H9 (cell line): Measurements from ENCODE around the gene PPFIA4. TPM values are rescaled to one million over a fixed set of nuclear protein-coding genes. Genes with fewer than 3 reads are reported as not detected.

Experiments used
- DNase-seq: peaks from one replicate; pipeline ENCODE4 v3.0.0-alpha.2; 2017
- H2AFZ ChIP-seq: one replicate; pipeline ENCODE4 v1.6.1; 2013; ENCODE audit warnings: mild to moderate bottlenecking, low read length, control low read depth, moderate library complexity
- H2AK5ac ChIP-seq: 2 replicates; pipeline ENCODE4 v1.6.1; 2013; ENCODE audit warnings: low read length, control low read depth, mixed read lengths; ENCODE audit not compliant: insufficient read length
- H2BK120ac ChIP-seq: one replicate; pipeline ENCODE4 v1.6.1; 2013; ENCODE audit warnings: low read depth, mild to moderate bottlenecking, low read length, control low read depth, inconsistent platforms; ENCODE audit not compliant: poor library complexity, severe bottlenecking
- H2BK12ac ChIP-seq: 2 replicates; pipeline ENCODE4 v1.6.1; 2013; ENCODE audit warnings: low read length, control low read depth, mixed read lengths, low read depth; ENCODE audit not compliant: insufficient read length
- H2BK15ac ChIP-seq: 2 replicates; pipeline ENCODE4 v1.6.1; 2013; ENCODE audit warnings: low read depth, low read length, control low read depth
- H2BK20ac ChIP-seq: one replicate; pipeline ENCODE4 v1.6.1; 2013; ENCODE audit warnings: low read depth, mild to moderate bottlenecking, low read length, control low read depth, inconsistent platforms; ENCODE audit not compliant: poor library complexity, severe bottlenecking
- H2BK5ac ChIP-seq: 2 replicates; pipeline ENCODE4 v1.6.1; 2013; ENCODE audit warnings: low read length, control low read depth, mixed read lengths; ENCODE audit not compliant: insufficient read length
- H3K14ac ChIP-seq: 2 replicates; pipeline ENCODE4 v1.6.1; 2013; ENCODE audit warnings: low read length, control low read depth; ENCODE audit not compliant: insufficient read depth
- H3K18ac ChIP-seq: 2 replicates; pipeline ENCODE4 v1.6.1; 2013; ENCODE audit warnings: low read depth, mild to moderate bottlenecking, mixed read lengths, low read length, control low read depth; ENCODE audit not compliant: insufficient read length
- H3K23ac ChIP-seq: 2 replicates; pipeline ENCODE4 v1.6.1; 2013; ENCODE audit warnings: low read length, control low read depth, mixed read lengths, low read depth; ENCODE audit not compliant: insufficient read length
- H3K23me2 ChIP-seq: 2 replicates; pipeline ENCODE4 v1.6.1; 2013; ENCODE audit warnings: low read depth, mild to moderate bottlenecking, mixed read lengths, low read length, control low read depth; ENCODE audit not compliant: insufficient read length, poor library complexity, severe bottlenecking
- H3K27ac ChIP-seq: 2 replicates; pipeline ENCODE4 v1.5.1; 2013; ENCODE audit warnings: low read length, control low read depth, mixed read lengths, low read depth; ENCODE audit not compliant: insufficient read length
- H3K27me3 ChIP-seq: 2 replicates; pipeline ENCODE4 v1.6.1; 2013; ENCODE audit warnings: low read length, control low read depth, inconsistent platforms; ENCODE audit not compliant: insufficient read depth
- H3K4ac ChIP-seq: 2 replicates; pipeline ENCODE4 v1.6.1; 2013; ENCODE audit warnings: low read depth, mild to moderate bottlenecking, control low read depth, inconsistent platforms, low read length, moderate library complexity
- H3K4me1 ChIP-seq: 2 replicates; pipeline ENCODE4 v1.6.1; 2013; ENCODE audit warnings: low read length, control low read depth, inconsistent platforms; ENCODE audit not compliant: insufficient read depth
- H3K4me2 ChIP-seq: 2 replicates; pipeline ENCODE4 v1.6.1; 2013; ENCODE audit warnings: low read length, control low read depth, mixed read lengths; ENCODE audit not compliant: insufficient read length, insufficient read depth
- H3K56ac ChIP-seq: 2 replicates; pipeline ENCODE4 v1.6.1; 2013; ENCODE audit warnings: low read depth, mild to moderate bottlenecking, mixed read lengths, low read length, control low read depth; ENCODE audit not compliant: insufficient read length
- H3K79me1 ChIP-seq: 2 replicates; pipeline ENCODE4 v1.6.1; 2013; ENCODE audit warnings: low read depth, mild to moderate bottlenecking, moderate library complexity, low read length, control low read depth, inconsistent platforms; ENCODE audit not compliant: insufficient read depth, poor library complexity, severe bottlenecking
- H3K79me2 ChIP-seq: 2 replicates; pipeline ENCODE4 v1.6.1; 2013; ENCODE audit warnings: low read length, control low read depth, inconsistent platforms; ENCODE audit not compliant: insufficient read depth
- H3K9ac ChIP-seq: 2 replicates; pipeline ENCODE4 v1.6.1; 2013; ENCODE audit warnings: low read length, control low read depth, mixed read lengths; ENCODE audit not compliant: insufficient read length; ENCODE audit errors: extremely low read depth
- H3K9me3 ChIP-seq: one replicate; pipeline ENCODE4 v1.6.1; 2013; ENCODE audit warnings: low read depth, low read length, inconsistent platforms; ENCODE audit not compliant: control insufficient read depth
- H3T11ph ChIP-seq: one replicate; pipeline ENCODE4 v1.6.1; 2013; ENCODE audit warnings: mild to moderate bottlenecking, low read length, control low read depth, inconsistent platforms
- H4K20me1 ChIP-seq: one replicate; pipeline ENCODE4 v1.6.1; 2013; ENCODE audit not compliant: control insufficient read depth, insufficient read length, insufficient read depth
- H4K5ac ChIP-seq: 2 replicates; pipeline ENCODE4 v1.6.1; 2013; ENCODE audit warnings: low read depth, mild to moderate bottlenecking, mixed read lengths, low read length, control low read depth; ENCODE audit not compliant: insufficient read length
- H4K8ac ChIP-seq: replicated peaks from 2 replicates; pipeline ENCODE4 v1.6.1; 2013; ENCODE audit warnings: low read length, control low read depth, mixed read lengths, low read depth; ENCODE audit not compliant: insufficient read length
- H4K91ac ChIP-seq: 2 replicates; pipeline ENCODE4 v1.6.1; 2013; ENCODE audit warnings: low read depth, mild to moderate bottlenecking, moderate library complexity, mixed read lengths, low read length, control low read depth; ENCODE audit not compliant: insufficient read length
- H3K27ac Mint-ChIP-seq, 3 experiments: 2 replicates in 2 of 3; 3 replicates in 1 of 3; pipeline ENCODE4 v1.8.0; 2020 to 2021; ENCODE audit warnings: mixed read lengths in 3 of 3, mild to moderate bottlenecking in 1 of 3, moderate library complexity in 1 of 3
- H3K27me3 Mint-ChIP-seq: 2 replicates; pipeline ENCODE4 v1.8.0; 2021; ENCODE audit warnings: low read depth, mild to moderate bottlenecking, moderate library complexity, mixed read lengths
- H3K36me3 Mint-ChIP-seq, 3 experiments: 2 replicates in 2 of 3; 3 replicates in 1 of 3; pipeline ENCODE4 v1.8.0; 2020 to 2021; ENCODE audit warnings: low read depth in 3 of 3, mixed read lengths in 3 of 3; ENCODE audit not compliant: insufficient read depth in 1 of 3
- H3K4me1 Mint-ChIP-seq, 2 experiments: 2 replicates each; pipeline ENCODE4 v1.8.0; 2020; ENCODE audit warnings: mixed read lengths in 2 of 2
- H3K4me3 Mint-ChIP-seq, 2 experiments: 2 replicates in 1 of 2; 3 replicates in 1 of 2; pipeline ENCODE4 v1.8.0; 2020 to 2021; ENCODE audit warnings: mild to moderate bottlenecking in 2 of 2, mixed read lengths in 2 of 2, moderate library complexity in 1 of 2
- H3K9me3 Mint-ChIP-seq, 2 experiments: 2 replicates in 1 of 2; 3 replicates in 1 of 2; pipeline ENCODE4 v1.8.0; 2020; ENCODE audit warnings: mild to moderate bottlenecking in 2 of 2, mixed read lengths in 2 of 2, moderate library complexity in 1 of 2
- WGBS: extraction: QIAGEN DNeasy Blood & Tissue Kit; methylation state at CpG from one replicate; pipeline ENCODE4 v1.1.7; 2013; ENCODE audit warnings: missing lambda C conversion rate, low lambda C conversion rate, mixed read lengths; ENCODE audit not compliant: insufficient read length; ENCODE audit errors: extremely low coverage; 5-methylcytosine and 5-hydroxymethylcytosine counted together
- total RNA-seq: library from RNA; stranded (reverse); gene quantifications from 2 replicates; pipeline ENCODE4 v1.2.1, GENCODE V29; 2021
- TF ChIP-seq, protein P1 (sequence below): fragments of 200-600 bp; sonication (generic); conservative IDR thresholded peaks from 3 replicates; pipeline ENCODE4 v1.8.0; 2021; ENCODE audit warnings: antibody characterized with exemption, mild to moderate bottlenecking

Gene PPFIA4
- total RNA-seq, 1 experiment from 2014 or later, result 3.9 TPM

DNA sequence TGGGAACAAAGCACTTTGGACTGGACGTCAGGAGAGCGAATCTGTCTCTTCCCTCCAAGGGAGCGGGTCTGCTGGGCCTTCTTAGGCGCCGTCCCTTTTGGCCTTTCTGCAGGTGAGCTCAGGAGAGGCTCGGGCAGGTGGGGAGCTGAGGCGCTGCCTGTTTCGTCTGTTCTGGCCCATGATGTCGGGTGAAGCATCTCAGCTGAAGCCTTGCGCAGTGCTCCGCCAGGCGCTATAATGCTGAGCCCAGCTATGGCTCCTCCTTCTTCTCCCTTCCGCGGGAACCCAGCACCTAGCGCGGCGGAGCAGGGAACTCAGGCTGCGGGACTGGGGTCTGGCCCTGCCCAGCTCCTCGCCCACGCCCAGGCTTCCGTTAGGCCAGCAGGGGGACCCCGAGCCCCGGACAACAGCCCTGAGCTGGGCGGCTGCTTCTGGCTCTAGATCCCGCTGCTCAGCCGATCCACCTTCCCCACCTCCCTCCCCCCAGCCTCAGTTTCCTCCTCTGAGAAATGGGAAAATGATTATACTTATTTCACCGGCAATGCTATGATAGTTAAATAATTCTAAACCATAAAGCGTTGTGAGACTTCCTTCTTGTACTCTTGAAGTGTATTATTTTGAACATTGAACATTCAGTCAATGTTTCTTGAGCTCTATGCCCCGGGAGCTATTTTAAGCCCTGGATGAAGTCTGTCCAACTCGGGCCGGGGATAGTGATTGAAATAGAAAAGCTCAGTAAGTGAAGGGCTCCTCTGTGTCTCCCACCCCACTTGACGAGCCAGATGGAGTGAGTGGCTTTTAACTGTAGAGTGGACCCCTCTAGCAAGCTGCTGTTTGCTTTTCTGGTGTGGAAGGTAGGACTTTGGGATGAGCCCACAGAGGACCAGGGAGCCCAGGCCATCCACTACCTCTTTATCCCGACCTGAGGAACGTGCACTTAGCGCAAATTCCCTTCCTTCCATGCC lies 91.6 kb downstream of the PPFIA4 start:
- H4K20me1 ChIP-seq, result no peaks in the 10 kb centered on the region
- no peaks in the 10 kb centered on the region for H3K79me2 ChIP-seq
- Mint-ChIP-seq H3K36me3 (no peaks in the 10 kb centered on the region), H3K27ac (no peak overlapping the region), H3K4me3 (peak overlapping the region; percentile 3 to 47; a peak in 1 of 5 replicates), H3K9me3 (no peaks in the 10 kb centered on the region; a peak in 1 of 5 replicates), H3K27me3 (peaks cover 45% of the 10 kb centered on the region), H3K4me1 (peaks cover 4 to 7% of the 10 kb centered on the region in 2 experiments; a peak in 2 of 4 replicates)
- H3K23ac ChIP-seq, result no peak overlapping the region
- no peaks in the 10 kb centered on the region for H3K9me3 ChIP-seq
- H2BK120ac ChIP-seq, result no peak overlapping the region
- H3K14ac ChIP-seq, result no peak overlapping the region
- H2AFZ ChIP-seq, result no peak overlapping the region
- no peak overlapping the region for H3K18ac ChIP-seq
- H3K56ac ChIP-seq, result no peak overlapping the region
- H3K4me2 ChIP-seq, result peak overlapping the region; percentile 25
- no peak overlapping the region for H3K9ac ChIP-seq
- H2BK12ac ChIP-seq, result no peak overlapping the region
- H4K5ac ChIP-seq, result no peak overlapping the region
- no peak overlapping the region for H3K4ac ChIP-seq
- no peak overlapping the region for H4K91ac ChIP-seq
- no peaks in the 10 kb centered on the region for H3K23me2 ChIP-seq
- no peak overlapping the region for H4K8ac ChIP-seq
- no peaks in the 10 kb centered on the region for H3K79me1 ChIP-seq
- no peaks in the 10 kb centered on the region for H3K27me3 ChIP-seq
- no peak overlapping the region for H2AK5ac ChIP-seq
- TF ChIP-seq, protein P1, sequence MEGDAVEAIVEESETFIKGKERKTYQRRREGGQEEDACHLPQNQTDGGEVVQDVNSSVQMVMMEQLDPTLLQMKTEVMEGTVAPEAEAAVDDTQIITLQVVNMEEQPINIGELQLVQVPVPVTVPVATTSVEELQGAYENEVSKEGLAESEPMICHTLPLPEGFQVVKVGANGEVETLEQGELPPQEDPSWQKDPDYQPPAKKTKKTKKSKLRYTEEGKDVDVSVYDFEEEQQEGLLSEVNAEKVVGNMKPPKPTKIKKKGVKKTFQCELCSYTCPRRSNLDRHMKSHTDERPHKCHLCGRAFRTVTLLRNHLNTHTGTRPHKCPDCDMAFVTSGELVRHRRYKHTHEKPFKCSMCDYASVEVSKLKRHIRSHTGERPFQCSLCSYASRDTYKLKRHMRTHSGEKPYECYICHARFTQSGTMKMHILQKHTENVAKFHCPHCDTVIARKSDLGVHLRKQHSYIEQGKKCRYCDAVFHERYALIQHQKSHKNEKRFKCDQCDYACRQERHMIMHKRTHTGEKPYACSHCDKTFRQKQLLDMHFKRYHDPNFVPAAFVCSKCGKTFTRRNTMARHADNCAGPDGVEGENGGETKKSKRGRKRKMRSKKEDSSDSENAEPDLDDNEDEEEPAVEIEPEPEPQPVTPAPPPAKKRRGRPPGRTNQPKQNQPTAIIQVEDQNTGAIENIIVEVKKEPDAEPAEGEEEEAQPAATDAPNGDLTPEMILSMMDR, result peak; percentile 98
- H2BK5ac ChIP-seq, result no peak overlapping the region
- DNase-seq, result peak; percentile 92
- no peak overlapping the region for H3K27ac ChIP-seq
- no CpG with 5 or more reads among the region's 35 CpGs for WGBS
- H2BK20ac ChIP-seq, result no peak overlapping the region
- H3K4me1 ChIP-seq, result no peaks in the 10 kb centered on the region
- H2BK15ac ChIP-seq, result no peak overlapping the region
- no peak overlapping the region for H3T11ph ChIP-seq
